CD4-positive, alpha-beta T cell treated with Interleukin-10 for 1 hour (primary cell): ENCODE data around the gene SAE1.

Experiments
- DNase-seq: peaks from one replicate; pipeline ENCODE4 v3.0.0-alpha.2; 2020

The SAE1 gene

DNA sequence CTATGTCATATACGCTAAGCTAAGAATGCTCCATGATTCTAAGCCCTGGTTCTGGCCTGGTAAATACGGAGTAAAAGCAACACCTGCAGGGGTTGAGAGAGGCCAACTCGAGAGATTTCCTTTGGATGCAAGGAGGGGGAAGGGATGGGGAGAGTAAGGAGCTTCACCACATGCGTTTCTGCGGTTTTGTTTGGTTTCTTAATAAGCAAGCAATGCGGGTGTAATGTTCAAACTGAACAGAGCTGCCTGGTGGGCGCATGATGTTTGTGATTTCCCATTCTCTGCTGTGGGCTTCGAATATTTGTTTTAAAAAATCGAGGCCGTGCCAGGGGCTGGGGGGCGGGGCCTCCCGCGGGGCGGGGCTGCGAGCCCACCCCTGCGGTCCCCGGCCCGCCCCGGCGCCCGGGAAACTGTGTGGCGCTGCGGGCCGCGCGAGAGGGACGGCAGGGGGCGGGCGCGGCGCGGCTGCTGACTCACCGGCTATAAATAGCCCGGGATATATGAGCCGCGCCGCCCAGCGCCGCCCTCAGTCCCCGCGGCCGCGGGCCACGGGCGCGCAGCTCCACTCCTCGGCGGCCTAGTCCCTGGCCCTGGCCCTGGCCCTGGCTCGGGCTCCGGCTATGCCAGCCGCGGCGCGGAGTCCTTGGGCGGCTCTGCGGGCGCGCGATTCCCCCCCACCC is 95.3 kb downstream of the SAE1 start:
- peak; percentile 92 for DNase-seq

DNA sequence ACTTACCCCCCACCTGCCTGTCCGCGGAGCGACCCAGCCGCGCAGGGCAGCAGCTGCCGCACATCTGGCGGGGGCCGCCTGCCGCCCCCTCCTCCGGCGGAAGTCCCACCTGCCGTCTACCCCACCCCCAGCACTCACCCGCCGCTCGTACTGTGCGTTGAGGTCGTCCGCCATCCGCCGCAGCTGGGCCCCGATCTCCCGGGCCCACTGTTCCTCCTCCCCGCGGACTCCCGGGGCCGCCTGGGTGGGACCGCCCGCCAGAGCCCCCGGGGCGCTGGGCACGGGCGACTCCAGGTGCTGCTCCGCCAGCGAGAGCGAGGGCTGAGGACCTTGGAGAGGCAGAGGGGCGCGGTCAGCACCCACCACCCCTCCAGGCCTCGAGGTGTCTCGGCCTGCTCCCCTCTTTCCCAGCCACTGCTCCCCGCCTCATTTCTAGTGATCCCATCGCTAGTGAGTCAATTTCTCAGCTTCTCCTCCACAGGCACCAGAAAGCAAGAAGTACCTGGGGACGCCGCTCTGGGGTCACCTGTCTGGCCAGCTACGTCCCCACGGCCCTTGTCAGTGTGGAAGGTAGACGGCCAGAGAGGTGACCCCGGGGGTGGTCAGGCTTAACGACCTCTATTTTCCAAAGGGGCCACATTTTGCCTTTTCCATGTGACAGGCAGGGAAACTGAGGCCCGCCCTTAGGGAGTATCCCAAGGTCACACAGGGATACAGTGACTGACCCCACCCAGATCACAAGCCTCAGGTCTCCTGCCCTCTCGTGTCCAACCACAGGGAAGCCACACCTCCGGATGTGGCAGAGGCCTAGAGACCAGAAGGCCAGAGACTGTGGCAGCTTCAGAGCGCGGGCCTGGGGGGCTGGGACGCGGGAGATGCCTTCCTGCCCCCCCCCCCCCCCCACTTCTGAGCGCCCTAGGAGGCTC is 96.1 kb downstream of the SAE1 start:
- DNase-seq: peak; percentile 78

DNA sequence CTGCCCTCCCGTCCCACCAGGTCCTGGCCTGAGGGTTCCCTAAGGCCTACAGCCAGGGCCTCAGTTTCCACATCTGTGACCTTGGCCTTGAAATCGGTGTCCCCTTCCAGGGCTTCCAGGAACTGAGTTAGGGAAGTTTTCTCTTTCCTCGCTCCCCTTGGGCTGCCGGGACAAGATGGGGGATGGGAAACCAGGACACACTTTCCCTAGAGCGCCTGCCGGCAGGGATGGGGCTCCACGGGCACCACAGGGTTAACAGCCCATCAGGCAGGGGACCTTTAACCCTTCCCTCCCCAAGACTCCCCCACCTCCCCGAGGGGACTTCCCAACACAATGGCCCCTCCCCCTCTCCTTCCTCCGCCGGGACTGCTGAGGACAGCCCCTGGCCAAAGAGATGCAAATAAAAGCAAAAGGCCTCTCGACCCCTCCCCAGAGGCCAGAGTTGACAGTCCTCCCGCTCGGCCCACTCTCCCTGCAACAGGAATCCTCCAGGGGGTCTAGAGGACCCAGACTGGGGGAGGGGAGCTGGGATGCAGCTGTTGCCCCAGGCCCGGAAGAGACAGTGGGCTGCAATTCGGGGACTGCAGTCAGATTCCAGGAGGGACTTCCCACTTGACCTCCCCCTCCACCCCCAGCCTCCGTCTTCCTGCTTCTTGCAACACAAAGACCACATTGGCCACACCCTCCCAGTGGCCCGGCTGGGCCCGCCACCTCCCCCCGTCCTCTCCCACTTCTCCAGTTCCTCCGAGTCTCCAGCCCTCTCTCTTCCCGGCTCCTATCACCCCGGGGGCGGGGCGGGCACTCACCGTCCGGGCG is 96.9 kb downstream of the SAE1 start:
- peak; percentile 71 for DNase-seq

DNA sequence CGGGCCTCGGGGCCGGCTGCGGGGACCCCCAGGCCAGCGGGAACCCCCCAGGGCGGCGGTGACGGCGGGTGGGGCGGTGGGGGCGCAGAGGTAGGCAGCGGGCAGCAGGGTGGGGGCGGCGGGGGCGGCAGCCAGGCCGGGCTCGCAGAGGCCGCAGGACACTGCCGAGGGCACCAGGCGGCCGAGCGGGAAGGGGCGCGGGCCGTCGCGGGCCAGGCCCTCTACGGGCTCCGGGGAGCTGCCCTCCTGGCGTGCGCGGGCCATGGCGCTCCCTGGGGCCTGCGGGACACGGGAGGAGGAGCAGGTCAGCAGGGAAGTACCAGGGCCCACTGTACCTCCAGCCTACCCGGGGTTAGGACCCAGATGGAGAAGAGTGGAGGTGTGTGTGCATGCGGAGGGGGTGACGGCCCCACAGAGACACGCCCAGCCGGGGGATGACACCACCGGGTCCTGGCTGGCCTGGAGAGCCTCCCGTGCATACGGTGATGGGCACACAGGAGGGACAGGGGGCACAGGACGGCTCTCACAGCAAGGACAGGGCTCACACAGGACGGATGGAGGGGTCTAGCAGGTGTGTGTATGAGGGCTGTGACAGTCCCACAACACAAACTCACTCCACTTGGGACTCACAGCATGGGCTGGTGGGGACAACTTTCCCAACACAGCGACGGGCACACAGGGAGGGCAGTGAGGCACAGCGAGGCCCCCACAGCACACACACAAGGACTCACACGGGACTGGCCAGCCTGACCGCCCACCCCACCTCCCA is 97.7 kb downstream of the SAE1 start:
- DNase-seq: peak; percentile 58

DNA sequence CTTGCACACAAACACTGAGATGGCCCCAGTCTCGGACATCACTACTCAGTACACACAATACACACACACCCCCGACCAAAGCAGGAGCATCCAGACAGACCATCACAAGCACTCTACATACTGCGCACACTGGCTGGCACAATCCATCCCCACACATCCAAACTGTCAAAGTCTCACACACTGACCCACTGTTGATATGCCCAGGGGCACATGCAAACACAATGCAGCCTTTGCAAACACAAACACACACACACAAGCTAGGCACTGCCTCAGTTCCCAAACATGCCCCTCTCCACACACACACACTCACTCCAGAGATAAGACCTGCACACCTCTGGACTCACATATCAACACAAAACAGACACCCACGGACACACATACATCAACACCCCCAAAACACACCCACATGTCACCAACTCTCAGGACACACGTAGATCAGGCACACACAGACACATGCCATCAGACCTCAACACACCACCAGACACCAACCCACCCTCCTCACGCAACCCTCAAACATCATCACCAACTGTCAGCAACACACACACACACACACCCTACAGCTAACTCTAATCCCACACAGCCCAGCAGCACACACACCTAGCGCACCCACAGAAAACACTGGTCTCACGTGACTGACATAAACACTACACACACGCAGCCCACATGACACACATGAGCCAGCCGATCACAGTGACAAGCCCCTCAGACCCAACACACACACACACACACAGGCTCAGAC is 98.5 kb downstream of the SAE1 start:
- peak; percentile 66 for DNase-seq

DNA sequence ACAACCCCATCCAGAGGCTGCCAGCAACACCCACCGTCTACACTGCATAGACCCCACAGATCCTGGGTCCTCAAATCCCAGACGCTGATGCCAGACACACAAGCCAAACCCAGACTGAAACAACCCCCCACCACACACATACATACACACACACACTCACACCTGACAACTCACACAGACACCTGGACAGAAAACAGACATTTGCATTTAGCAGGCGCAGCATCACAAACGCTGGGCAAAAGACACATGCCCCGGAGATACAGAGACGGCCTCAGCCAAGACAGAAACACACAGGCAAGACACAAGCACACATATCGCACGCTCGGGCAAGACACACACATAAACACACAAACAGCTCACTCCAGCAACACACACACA is 99.0 kb downstream of the SAE1 start:
- DNase-seq: peak; percentile 44

DNA sequence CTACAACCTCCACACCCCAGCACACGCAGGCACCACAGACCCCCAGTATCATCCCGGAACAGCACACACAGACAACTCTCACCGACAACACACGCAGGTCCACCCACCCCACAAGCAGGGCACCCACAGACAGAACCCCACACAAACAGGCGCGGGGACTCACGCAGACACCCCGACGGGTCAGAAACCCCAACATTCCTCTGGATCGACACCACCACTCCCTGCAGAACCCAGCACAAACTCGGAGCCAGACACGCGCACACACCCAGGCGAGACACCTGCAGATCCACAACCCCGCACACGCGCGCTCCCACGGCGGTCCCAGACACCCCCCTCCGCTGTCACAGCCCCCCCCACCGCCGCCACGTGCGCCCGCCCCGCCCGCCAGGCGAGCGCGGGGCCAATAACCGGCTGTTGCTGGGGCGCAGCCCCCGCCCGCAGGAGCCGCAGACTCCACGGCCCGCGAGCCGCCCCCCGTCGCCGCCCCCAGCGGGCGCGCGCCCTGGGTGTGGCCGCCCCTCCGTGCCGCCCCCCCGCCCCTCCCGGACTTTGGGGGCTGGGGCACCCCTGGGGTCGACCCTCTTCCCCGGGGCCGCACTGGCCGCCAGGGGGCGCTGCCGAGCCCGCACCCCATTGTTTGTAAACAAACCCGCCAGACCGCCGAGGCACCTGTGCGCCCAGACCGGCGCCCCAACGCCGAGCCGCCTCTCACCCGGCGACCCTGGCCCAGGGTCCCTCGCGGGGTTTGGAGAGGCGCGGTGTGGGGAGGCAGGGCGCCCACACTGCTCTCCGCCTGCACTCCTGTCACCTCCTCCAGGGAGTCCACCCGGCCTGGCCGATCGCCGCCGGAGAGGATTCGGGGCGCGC is 99.7 kb downstream of the SAE1 start:
- DNase-seq: peak; percentile 90

DNA sequence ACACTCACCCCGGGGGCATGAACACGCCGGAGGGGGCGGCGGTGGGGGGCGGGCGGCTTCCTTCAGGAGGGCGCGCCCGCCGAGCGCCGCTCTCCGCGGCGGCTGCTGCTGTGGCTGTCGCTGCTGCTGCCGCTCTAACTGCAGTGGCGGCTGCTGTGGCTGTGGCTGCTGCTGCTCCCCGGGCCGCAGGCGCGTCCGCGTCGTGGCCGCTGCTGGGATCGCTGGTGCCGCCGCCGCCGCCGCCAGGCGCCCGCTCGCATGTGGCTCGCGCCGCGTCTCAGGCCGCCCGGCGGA is 100.2 kb downstream of the SAE1 start, which contains the start of gene BBC3:
TSS of gene BBC3 (minus strand) at position 279 of the 294 bp plus-strand sequence. CDS start 2,768 bp downstream, outside the sequence.
- DNase-seq: no peak

DNA sequence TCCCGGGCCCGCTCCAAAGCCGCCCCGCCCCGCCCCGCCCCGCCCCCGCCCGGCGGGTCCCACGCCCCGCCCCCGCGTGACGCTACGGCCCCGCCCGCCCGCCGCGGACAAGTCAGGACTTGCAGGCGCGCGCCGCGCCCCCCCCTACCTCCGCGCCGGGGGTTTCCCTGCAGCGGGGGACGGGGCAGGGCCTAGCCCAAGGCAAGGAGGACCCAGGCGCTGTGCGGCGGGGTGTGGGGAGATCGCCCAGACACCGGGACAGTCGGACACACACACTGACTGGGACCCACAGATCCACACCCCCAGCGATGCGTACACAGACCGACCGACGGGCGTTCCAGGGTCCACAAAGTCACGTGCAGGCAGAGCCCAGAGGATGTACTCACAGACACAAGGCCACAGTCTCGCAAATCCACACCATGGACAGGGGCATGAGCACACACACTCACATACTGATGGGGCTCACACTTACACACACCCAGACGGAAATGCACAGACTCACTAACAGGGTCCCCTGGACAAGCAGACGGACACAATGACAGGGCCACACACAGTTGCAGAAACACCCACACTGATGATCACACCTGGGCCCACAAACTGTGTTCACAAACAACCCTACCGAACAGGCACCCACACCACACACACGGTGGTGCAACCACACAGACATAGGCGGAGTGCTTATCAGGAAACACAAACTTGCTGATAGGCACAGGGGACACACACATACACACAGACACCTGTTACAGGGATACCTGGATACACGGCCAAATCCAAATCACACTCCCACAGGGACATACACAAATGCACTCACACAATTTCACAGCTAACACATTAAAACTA is 100.8 kb downstream of the SAE1 start:
- DNase-seq: peak; percentile 95

DNA sequence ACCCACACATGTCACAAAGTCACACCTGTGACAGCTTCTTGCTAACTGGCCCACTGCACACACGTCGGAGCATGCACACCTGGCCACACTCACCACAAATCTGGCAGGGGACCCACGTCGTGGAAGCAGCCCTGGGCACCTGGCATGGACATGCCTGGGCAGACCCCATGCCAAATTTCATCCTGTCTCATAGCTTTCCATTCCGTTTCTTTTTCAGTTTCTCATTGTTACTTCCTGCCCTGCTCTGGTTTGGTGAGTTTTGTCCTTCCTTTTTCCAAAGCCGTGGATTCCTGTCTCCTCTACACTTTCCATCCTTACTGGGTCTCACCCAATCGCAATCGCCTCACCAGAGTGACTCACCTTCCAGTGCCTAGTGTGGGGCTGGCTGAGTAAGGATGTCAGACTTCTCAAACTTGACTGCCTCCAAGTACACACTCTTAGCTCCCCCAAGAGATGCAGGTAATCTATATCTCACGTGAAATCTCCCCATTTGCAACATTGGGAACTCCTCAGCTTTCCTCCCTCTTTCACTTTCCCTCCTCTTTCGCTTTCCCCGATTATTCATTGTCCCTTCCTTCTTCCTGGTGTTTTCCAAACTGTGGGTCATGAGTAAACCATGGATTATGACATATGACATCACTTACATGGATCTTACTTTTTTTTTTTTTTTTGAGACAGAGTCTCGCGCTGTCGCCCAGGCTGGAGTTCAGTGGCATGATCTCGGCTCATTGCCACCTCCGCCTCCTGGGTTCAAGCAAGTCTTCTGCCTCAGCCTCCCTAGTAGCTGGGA is 102.0 kb downstream of the SAE1 start:
- DNase-seq: no peak

DNA sequence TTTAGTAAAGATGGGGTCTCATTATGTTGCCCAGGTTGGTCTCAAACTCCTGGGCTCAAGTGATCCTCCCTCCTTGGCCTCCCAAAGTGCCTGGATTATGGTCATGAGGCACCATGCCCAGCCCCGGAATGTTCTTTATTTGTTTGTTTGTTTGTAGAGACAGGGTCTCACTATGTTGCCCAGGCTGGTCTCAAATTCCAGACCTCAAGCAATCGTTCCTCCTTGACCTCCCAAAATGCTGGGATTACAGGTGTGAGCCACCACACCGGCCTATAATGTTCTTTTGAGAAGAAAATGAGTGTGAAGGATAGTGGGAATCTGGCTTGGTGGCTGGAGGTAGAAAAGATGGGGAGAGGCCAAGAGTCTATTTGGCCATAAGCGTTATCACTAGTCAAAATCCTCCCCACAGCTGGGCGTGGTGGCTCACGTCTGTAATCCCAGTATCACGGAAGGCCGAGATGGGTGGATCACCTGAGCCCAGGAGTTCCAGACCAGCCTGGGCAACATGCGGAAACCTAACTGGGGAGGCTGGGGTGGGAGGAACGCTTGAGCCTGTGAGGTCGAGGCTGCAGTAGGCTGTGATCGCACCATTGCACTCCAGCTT is 105.5 kb downstream of the SAE1 start:
- no peak for DNase-seq

DNA sequence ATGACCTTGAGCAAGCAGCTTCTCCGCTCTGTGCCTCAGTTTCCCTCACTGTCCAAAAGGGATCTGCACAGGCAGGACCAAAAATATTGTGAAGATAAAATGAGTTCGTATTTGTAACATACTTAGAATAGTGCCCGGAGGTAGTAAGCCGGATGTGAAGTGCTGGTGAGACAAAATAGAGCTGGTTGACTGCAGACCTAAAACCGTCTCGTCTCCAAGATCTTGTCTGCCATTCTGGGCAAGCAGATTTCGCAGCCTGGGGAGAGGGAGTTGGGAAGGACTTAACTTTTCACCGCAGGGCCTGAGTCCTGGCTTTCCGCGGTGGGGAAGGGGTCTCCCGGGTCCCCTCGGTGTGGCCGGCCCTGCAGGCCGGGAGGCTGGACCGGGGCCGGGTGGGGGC is 108.5 kb downstream of the SAE1 start:
- DNase-seq: peak; percentile 36

DNA sequence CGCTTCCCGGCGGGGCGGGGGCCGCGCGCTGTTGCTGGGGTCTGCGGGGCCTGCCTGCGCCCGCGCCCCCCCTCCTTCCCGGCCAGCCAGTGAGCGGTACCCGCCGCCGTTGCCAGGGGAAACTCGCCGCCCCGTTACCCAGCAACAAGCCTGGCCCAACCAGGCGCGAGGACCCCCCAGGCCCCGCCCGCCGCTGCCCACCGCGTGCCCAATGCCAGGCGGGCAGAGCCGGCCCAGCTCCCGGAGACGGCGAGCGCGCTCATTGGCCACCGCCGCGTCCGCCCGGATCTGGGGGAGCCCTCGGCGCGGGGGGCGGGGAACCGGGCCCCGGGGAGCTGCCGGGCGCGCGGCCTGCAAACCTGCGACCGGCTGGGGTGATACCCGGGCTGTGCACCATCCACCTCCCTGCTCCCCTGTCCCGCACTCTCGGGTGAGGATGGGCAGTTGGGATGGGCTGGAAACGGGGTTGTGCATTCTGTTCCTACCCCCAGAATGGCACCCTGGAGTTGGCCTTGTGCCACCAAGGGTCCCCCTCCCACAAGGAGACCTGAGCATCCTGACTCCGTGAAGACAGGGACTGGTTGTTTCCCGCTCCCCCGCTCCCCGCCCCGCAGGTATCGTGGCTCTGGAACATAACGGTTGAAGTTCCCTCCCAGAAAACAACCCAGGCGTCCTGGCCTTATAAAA is 109.1 kb downstream of the SAE1 start:
- DNase-seq: peak; percentile 89

DNA sequence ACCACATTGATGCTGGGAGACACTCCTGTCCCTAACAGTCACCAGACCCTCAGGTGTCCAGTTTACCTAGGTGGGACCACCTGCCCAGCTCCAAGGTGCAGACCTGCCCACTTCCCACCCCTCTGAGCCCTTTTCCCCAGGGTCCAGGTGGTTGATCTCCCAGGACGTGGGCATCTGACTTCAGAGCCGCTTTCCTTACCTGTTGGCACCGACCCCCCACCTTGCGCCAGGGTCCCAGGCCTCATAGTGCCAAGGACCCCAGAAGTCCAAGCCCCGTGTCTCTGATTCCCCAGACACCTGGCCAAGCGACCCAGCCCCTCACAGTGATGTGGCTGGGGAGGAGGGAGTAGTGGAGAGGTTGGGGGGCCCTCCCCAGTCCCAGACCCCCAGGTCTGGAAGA is 109.9 kb downstream of the SAE1 start:
- no peak for DNase-seq

DNA sequence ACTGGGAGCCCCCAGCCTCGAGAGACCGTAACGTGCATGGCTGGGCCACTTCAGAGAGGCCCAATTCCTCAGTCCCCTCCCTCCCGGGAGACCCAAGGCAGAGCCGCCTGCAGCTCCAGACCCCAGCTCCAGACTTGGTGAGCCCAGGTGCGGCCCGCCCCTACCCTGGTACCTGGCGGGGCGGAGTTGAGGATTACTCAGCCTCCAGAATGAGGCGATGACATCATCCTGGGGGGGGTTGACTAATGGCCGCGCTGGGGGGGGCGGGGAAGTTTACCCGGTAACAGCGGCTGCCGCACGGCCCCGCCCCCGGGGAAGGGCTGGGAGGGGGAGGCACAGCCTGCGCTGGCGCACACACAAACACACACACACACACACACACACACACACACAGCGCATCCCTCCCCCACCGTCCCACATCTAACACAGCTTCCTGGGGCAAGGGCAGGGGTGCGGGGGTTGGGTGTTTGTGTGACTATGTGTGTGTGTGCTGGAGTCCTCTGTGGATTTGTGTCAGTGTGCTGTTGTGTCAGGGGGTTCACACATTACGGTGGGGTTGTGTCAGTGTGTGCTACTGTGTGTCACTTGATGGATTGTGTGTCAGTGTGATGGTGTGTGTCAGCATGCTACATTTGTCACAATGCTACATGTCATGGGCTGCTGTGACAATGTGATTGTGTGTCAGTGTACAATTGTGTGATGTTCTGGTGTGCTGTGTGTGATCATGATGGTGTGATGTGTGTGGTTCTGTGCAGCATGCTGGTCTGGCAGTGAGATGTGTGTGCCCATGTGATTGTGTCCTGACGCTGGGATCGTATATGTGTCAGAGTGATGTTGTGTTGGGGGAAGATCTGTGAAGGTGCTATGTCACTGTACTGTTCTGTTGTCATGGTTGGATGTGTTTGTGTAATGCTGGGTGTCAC is 110.6 kb downstream of the SAE1 start:
- DNase-seq: peak; percentile 94

DNA sequence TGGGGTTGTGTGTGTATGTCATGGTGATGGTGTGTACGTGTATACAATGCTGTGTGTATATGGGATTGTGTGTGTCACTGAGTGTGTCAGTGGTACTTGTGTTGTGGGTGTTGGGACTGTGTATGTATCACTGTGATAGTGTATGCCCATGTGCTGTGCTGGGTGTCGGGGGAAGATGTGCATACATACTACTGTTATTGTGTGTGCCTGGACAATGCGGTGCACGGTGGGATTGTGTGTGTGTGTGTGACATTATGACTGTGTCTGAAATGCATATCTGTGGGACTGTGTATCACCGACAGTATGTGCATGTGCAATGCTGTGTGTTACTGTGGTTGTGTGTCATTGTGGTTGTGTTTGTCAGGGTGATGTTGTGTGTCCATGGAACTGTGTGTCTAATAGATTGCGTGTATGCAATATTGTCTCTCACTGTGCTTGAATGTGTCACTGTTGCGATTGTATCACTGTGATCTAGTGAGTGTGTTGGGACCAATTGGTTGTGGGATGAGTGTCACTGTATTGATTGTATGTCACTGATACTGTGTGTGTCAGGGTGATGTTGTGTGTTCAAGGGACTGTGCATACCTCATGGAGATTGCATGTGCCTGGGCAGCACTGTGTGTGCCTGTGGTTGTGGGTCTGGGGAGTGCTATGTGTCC is 111.4 kb downstream of the SAE1 start:
- peak; percentile 32 for DNase-seq
